Stimulated activated CD8-positive, alpha-beta memory T cell treated with anti-CD3 and anti-CD28 coated beads, Interleukin-7, amount 100 ng/mL, for 1 hour (primary cell): ENCODE measurements around the gene CEP78.

Experiments used
- DNase-seq, 2 donors: peaks; one replicate each; pipeline ENCODE4 v3.0.0-alpha.2; 2020; ENCODE audit warnings: low read depth in 2 of 2

Gene CEP78

GRCh38 chr9:78286125-78286524 lies 50.2 kb downstream of the CEP78 start:
- DNase-seq: no peak

GRCh38 chr9:78286946-78287388 lies 51.1 kb downstream of the CEP78 start:
- no peak for DNase-seq

GRCh38 chr9:78288214-78288892 lies 52.5 kb downstream of the CEP78 start:
- DNase-seq: no peak

GRCh38 chr9:78289474-78289873 lies 53.6 kb downstream of the CEP78 start:
- DNase-seq: no peak

GRCh38 chr9:78291240-78291925 lies 55.5 kb downstream of the CEP78 start:
- DNase-seq: no peak

- DNase-seq: no peak
These were observed 56.2 kb downstream of the CEP78 start for GRCh38 chr9:78292026-78292425.

GRCh38 chr9:78292716-78293497 lies 57.0 kb downstream of the CEP78 start:
- DNase-seq: no peak

GRCh38 chr9:78294290-78295176 lies 58.7 kb downstream of the CEP78 start:
- no peak for DNase-seq

- no peak for DNase-seq
These were observed 59.3 kb downstream of the CEP78 start for GRCh38 chr9:78295177-78295575.

- DNase-seq: no peak
These were observed 59.9 kb downstream of the CEP78 start for GRCh38 chr9:78295731-78296130.

- DNase-seq: no peak
These were observed 60.5 kb downstream of the CEP78 start for GRCh38 chr9:78296201-78296892.

- peak; percentile 61 to 71 for DNase-seq
These were observed 61.2 kb downstream of the CEP78 start, which contains the start of gene PSAT1 for GRCh38 chr9:78296893-78297671. TSS of gene PSAT1 (plus strand) at chr9:78297125. CDS start at chr9:78297211, 86 bp downstream.

GRCh38 chr9:78297672-78297961 lies 61.7 kb downstream of the CEP78 start:
- no peak for DNase-seq

GRCh38 chr9:78298046-78298765 lies 62.3 kb downstream of the CEP78 start:
- DNase-seq: no peak

GRCh38 chr9:78300209-78300608 lies 64.3 kb downstream of the CEP78 start:
- no peak for DNase-seq

- DNase-seq: no peak
These were observed 65.6 kb downstream of the CEP78 start for GRCh38 chr9:78301466-78301865.

- no peak for DNase-seq
These were observed 67.6 kb downstream of the CEP78 start for GRCh38 chr9:78303377-78304062.

GRCh38 chr9:78304357-78304756 lies 68.5 kb downstream of the CEP78 start:
- no peak for DNase-seq
